Adrenal gland (tissue), 12 donors: ENCODE data around the gene MAPKAP1. TPM values are rescaled to one million over a fixed set of nuclear protein-coding genes. Genes with fewer than 3 reads are reported as not detected.
A peak's percentile ranks its signal among the peaks of the same experiment; 100 is the strongest.

Experiments
- DNase-seq, 7 donors: peaks; one replicate each; pipeline ENCODE4 v3.0.0-alpha.2; 2019 to 2020
- H3K27ac ChIP-seq, 5 donors: fragments of 200-600 bp; sonication (generic) in 4 of 5; 1 replicate in 3 of 5; 2 replicates in 2 of 5; pipeline versions ENCODE4 v1.5.1 to v1.8.0; 2016 to 2020; ENCODE audit warnings: mild to moderate bottlenecking in 1 of 5
- H3K27me3 ChIP-seq: fragments of 200-600 bp; 2 replicates; pipeline ENCODE4 v1.8.0; 2021
- H3K36me3 ChIP-seq, 2 donors: fragments of 200-600 bp; replicated peaks in 1 of 2; 1 replicate in 1 of 2; 2 replicates in 1 of 2; pipeline versions ENCODE4 v1.5.1 to v1.8.0; 2018 to 2022
- H3K4me1 ChIP-seq, 2 donors: fragments of 200-600 bp; replicated peaks in 1 of 2; 1 replicate in 1 of 2; 2 replicates in 1 of 2; pipeline versions ENCODE4 v1.5.1 to v1.8.0; 2018 to 2021
- H3K4me3 ChIP-seq, 4 donors: fragments of 200-600 bp; sonication (generic) in 3 of 4; one replicate each; pipeline ENCODE4 v1.5.1; 2016 to 2018
- H3K9me3 ChIP-seq, 3 donors: fragments of 200-600 bp; sonication (generic) in 1 of 3; replicated peaks in 1 of 3; 1 replicate in 2 of 3; 2 replicates in 1 of 3; pipeline versions ENCODE4 v1.5.1 to v1.8.0; 2016 to 2021
- CTCF ChIP-seq, 6 experiments: fragments of 450-650 bp in 4 of 6; fragments of 200-600 bp in 2 of 6; sonication (generic) in 1 of 6; IDR thresholded peaks; 1 replicate in 5 of 6; 2 replicates in 1 of 6; pipeline versions ENCODE4 v1.5.1 to v1.8.0; 2016 to 2021; ENCODE audit warnings: antibody characterized with exemption in 6 of 6, mild to moderate bottlenecking in 2 of 6, moderate library complexity in 1 of 6
- POLR2A ChIP-seq, 2 donors: fragments of 450-650 bp; IDR thresholded peaks; one replicate each; pipeline ENCODE4 v1.6.1; 2017; ENCODE audit warnings: antibody characterized with exemption in 2 of 2, mild to moderate bottlenecking in 2 of 2, moderate library complexity in 1 of 2
- WGBS, 4 donors: extraction: QIAGEN DNeasy Blood & Tissue Kit in 2 of 4; methylation state at CpG; one replicate each; pipeline versions ENCODE4 v1.1.5 to v1.1.7; 2013 to 2017; 5-methylcytosine and 5-hydroxymethylcytosine counted together
- intact Hi-C, 2 donors: fragments of 100-400 bp; cut with DNase I; formaldehyde crosslinking; loops; one replicate each; pipeline versions ENCODE4 v1.14.1 to v1.15.0; 2022 to 2023
- polyA plus RNA-seq, 3 donors: library from polyadenylated mRNA; stranded (reverse); fragments of 200-250 nt in 2 of 3; fragments of 350-450 nt in 1 of 3; fragmentation: Illumina TruSeq in 1 of 3; extraction: RNeasy Lipid Tissue Mini Kit (QIAGEN cat#74804) in 1 of 3; gene quantifications; one replicate each; pipeline ENCODE4 v1.2.3, GENCODE V29; 2013 to 2014
- total RNA-seq, 9 donors: library from RNA; depleted of rRNA in 4 of 9; stranded (reverse); fragments of >200 nt in 4 of 9; fragments of 120-200 nt in 1 of 9; fragmentation: NEBNext Ultra II Directional in 1 of 9; extraction: Animal tissue kit (Norgen Biotek cat#: 25700) in 1 of 9; gene quantifications; one replicate each; pipeline versions ENCODE4 v1.1.0 to v1.2.4, GENCODE V29; 2013 to 2023
- donor health status: healthy with polysubstance abuse.
- donor health status: Bipolar disorder and iron deficiency.
- donor health status: DM: yes; HTN: yes; CAD: no.
- donor health status: DM: no; HTN: no; CAD: no.
- donor health status: DM: no; HTN: no; CAD: no.
- donor health status: DM: yes; HTN: yes; CAD: no.

Gene MAPKAP1
- total and polyA plus RNA-seq, 12 donors: 72.2 to 156 (median 94.9) TPM

GRCh38 chr9:125437771-125438221 is 269.2 kb downstream of the MAPKAP1 start:
- Histone ChIP-seq H3K9me3 (no peaks in the 10 kb centered on the region), H3K4me3 (no peak overlapping the region), H3K27me3 (no peaks in the 10 kb centered on the region), H3K36me3 (peaks cover 0 to 15% of the 10 kb centered on the region in 2 donors), H3K4me1 (no peaks in the 10 kb centered on the region), H3K27ac (no peak overlapping the region)
- no peak for TF ChIP-seq POLR2A (IDR thresholded peaks at IDR 0.05)
- TF ChIP-seq CTCF (IDR thresholded peaks at IDR 0.05): no peak
- 90 to 92% (median 91%) methylated on average over 15 of the region's 15 CpGs for WGBS, 4 donors
- intact Hi-C loops: no loop called here
- no peak for DNase-seq

GRCh38 chr9:125436613-125437443 is 270.2 kb downstream of the MAPKAP1 start:
- DNase-seq: peak in 1 of 7 donors; percentile 20
- Histone ChIP-seq H3K36me3 (peaks cover 0 to 15% of the 10 kb centered on the region in 2 donors), H3K27ac (no peak overlapping the region), H3K4me1 (no peaks in the 10 kb centered on the region), H3K27me3 (no peaks in the 10 kb centered on the region), H3K4me3 (no peak overlapping the region), H3K9me3 (no peaks in the 10 kb centered on the region)
- intact Hi-C loops: no loop called here
- no peak for TF ChIP-seq CTCF (IDR thresholded peaks at IDR 0.05)
- WGBS, 4 donors: 89 to 93% (median 92%) methylated on average over 23 to 24 of the region's 24 CpGs

GRCh38 chr9:125435776-125436612 is 271.0 kb downstream of the MAPKAP1 start:
- Histone ChIP-seq H3K36me3 (peaks cover 0 to 15% of the 10 kb centered on the region in 2 donors), H3K4me1 (no peaks in the 10 kb centered on the region), H3K9me3 (no peaks in the 10 kb centered on the region), H3K4me3 (no peak overlapping the region), H3K27me3 (no peaks in the 10 kb centered on the region), H3K27ac (no peak overlapping the region)
- DNase-seq: peak in 2 of 7 donors; percentile 10 to 20
- intact Hi-C loops: no loop called here
- TF ChIP-seq CTCF (IDR thresholded peaks at IDR 0.05) (no peak), POLR2A (IDR thresholded peaks at IDR 0.05) (no peak)
- 90 to 96% (median 93%) methylated on average over 9 to 16 of the region's 16 CpGs for WGBS, 4 donors
